ENCODE data around the gene GRK4. TPM values are rescaled to one million over a fixed set of nuclear protein-coding genes. Genes with fewer than 3 reads are reported as not detected.
"Not testable (repeated sequence)": the region's sequence is repeated elsewhere in the genome, so short reads cannot be mapped to it uniquely, and the experiment has no call there.

The GRK4 gene
- total RNA-seq, 1 experiment from 2014 or later: 4.2 TPM

GRCh38 chr4:2983715-2984114, 20.3 kb downstream of the GRK4 start:
- H3K9me2 ChIP-seq (ENCODE audit: insufficient read depth); ATAC-seq; DNase-seq (ENCODE audit: low read depth, low spot score); intact Hi-C loops (cut with micrococcal nuclease); H3K4me3 ChIP-seq (replicated peaks in 1 of 2; ENCODE audit: low read depth in 1 of 2, low read length in 2 of 2); POLR2A ChIA-PET; H3K27ac ChIP-seq (ENCODE audit: low read depth, low read length); H3K27me3 ChIP-seq (ENCODE audit: insufficient read depth, low read length); H3K4me1 ChIP-seq (ENCODE audit: control insufficient read depth in 1 of 2, insufficient read depth in 2 of 2, low read length in 2 of 2); H3K4me2 ChIP-seq (ENCODE audit: low read length); BruUV-seq (replicated peaks); H3K36me3 ChIP-seq (ENCODE audit: control insufficient read depth in 1 of 2, insufficient read depth in 2 of 2, low read length in 2 of 2); H4K20me1 ChIP-seq (ENCODE audit: insufficient read depth); CTCF ChIA-PET; RAD21 ChIA-PET (ENCODE audit: low non-redundant PET in 1 of 2, low total read pairs in 2 of 2, uncharacterized antibody in 2 of 2, unreplicated experiment in 2 of 2); H3K79me2 ChIP-seq (ENCODE audit: insufficient read depth, low read length); H3K9ac ChIP-seq (ENCODE audit: low read length); H2AFZ ChIP-seq (ENCODE audit: low read depth, low read length, poor library complexity, severe bottlenecking): not testable (repeated sequence)
- peaks cover 11 to 22% of the 10 kb centered on the region in 2 experiments; a peak in 1 of 4 replicates for H3K9me3 ChIP-seq (ENCODE audit: control insufficient read depth in 1 of 2, insufficient read depth in 1 of 2, low read depth in 1 of 2, low read length in 2 of 2)

- Histone ChIP-seq H3K4me3 (replicated peaks in 1 of 2; ENCODE audit: low read depth in 1 of 2, low read length in 2 of 2) (no peak overlapping the region), H3K36me3 (ENCODE audit: control insufficient read depth in 1 of 2, insufficient read depth in 2 of 2, low read length in 2 of 2) (no peaks in the 10 kb centered on the region), H3K27me3 (ENCODE audit: insufficient read depth, low read length) (no peaks in the 10 kb centered on the region), H3K4me2 (ENCODE audit: low read length) (no peak overlapping the region), H3K27ac (ENCODE audit: low read depth, low read length) (no peak overlapping the region), H3K9me3 (ENCODE audit: control insufficient read depth in 1 of 2, insufficient read depth in 1 of 2, low read depth in 1 of 2, low read length in 2 of 2) (no peaks in the 10 kb centered on the region), H3K9ac (ENCODE audit: low read length) (no peak overlapping the region), H3K4me1 (ENCODE audit: control insufficient read depth in 1 of 2, insufficient read depth in 2 of 2, low read length in 2 of 2) (no peaks in the 10 kb centered on the region), H3K9me2 (ENCODE audit: insufficient read depth) (no peaks in the 10 kb centered on the region), H2AFZ (ENCODE audit: low read depth, low read length, poor library complexity, severe bottlenecking) (no peak overlapping the region), H4K20me1 (ENCODE audit: insufficient read depth) (no peaks in the 10 kb centered on the region), H3K79me2 (ENCODE audit: insufficient read depth, low read length) (no peaks in the 10 kb centered on the region)
- ATAC-seq: no peak
- TF ChIP-seq RAD21 (IDR thresholded peaks at IDR 0.05; ENCODE audit: low read depth): no peak
- no peak for TF ChIP-seq EGR1 (IDR thresholded peaks at IDR 0.05; ENCODE audit: low read depth)
- no peak for TF ChIP-seq EZH2 (IDR thresholded peaks at IDR 0.05)
- TF ChIP-seq CEBPB (IDR thresholded peaks at IDR 0.05; ENCODE audit: low read depth): no peak
- TF ChIP-seq SIN3A (IDR thresholded peaks at IDR 0.05; ENCODE audit: low read depth): no peak
- no peak for TF ChIP-seq POLR2AphosphoS5 (IDR thresholded peaks at IDR 0.05; ENCODE audit: low read depth, low read length)
- TF ChIP-seq JUND (IDR thresholded peaks at IDR 0.05): no peak
- no peak for TF ChIP-seq EZH2phosphoT487 (IDR thresholded peaks at IDR 0.05; ENCODE audit: borderline replicate concordance)
- TF ChIP-seq ZFX (IDR thresholded peaks at IDR 0.05): no peak
- no peak for TF ChIP-seq CBX3 (IDR thresholded peaks at IDR 0.05; ENCODE audit: low read depth)
- no peak for TF ChIP-seq ATF3 (IDR thresholded peaks at IDR 0.05)
- TF ChIP-seq SRF (IDR thresholded peaks at IDR 0.05; ENCODE audit: low read depth): no peak
- TF ChIP-seq YY1 (IDR thresholded peaks at IDR 0.05; ENCODE audit: extremely low read depth, insufficient replicate concordance, low read depth, low read length): no peak
- TF ChIP-seq CTCF (IDR thresholded peaks at IDR 0.05 in 2 of 3, conservative IDR thresholded peaks at IDR 0.05 in 1 of 3; ENCODE audit: borderline replicate concordance in 1 of 3, insufficient read depth in 1 of 3, low read depth in 2 of 3, low read length in 2 of 3): no peak
- no peak for TF ChIP-seq FOSL1 (IDR thresholded peaks at IDR 0.05; ENCODE audit: low read depth)
- TF ChIP-seq POLR2A (IDR thresholded peaks at IDR 0.05; ENCODE audit: borderline replicate concordance, extremely low read depth, insufficient read depth, insufficient read length): no peak
- no peak for TF ChIP-seq ZBTB33 (IDR thresholded peaks at IDR 0.05; ENCODE audit: extremely low read depth, insufficient replicate concordance, low read length)
- no peak for TF ChIP-seq ZNF274 (IDR thresholded peaks at IDR 0.05; ENCODE audit: low read depth, low read length)
- TF ChIP-seq SP1 (IDR thresholded peaks at IDR 0.05; ENCODE audit: low read depth): no peak
- no peak for TF ChIP-seq ELF1 (IDR thresholded peaks at IDR 0.05; ENCODE audit: borderline replicate concordance, low read depth)
- BruUV-seq (replicated peaks): no TSS peak
- RAD21 ChIA-PET (ENCODE audit: low non-redundant PET in 1 of 2, low total read pairs in 2 of 2, uncharacterized antibody in 2 of 2, unreplicated experiment in 2 of 2): no interaction called here
- intact Hi-C loops (cut with micrococcal nuclease): no loop called here
- POLR2A ChIA-PET: no interaction called here
- no peak for DNase-seq (ENCODE audit: low read depth, low spot score)
- CTCF ChIA-PET: interaction anchor here (2.5 kb wide), 1 partner anchor 13 kb away, joined by 12 read pairs; no protein-coding TSS in a partner anchor
Measured at GRCh38 chr4:2991243-2991642, 27.9 kb downstream of the GRK4 start.
